ENCODE data around the gene ADAMTS15.

ADAMTS15 gene

GRCh38 chr11:130403967-130404366 lies 44.5 kb upstream of the ADAMTS15 start:
- no peak for DNase-seq (ENCODE audit: low read depth)
- H3K4me3 ChIP-seq (ENCODE audit: control insufficient read depth, low read depth, low read length) = no peak overlapping the region
- TF ChIP-seq CTCF (conservative IDR thresholded peaks at IDR 0.05; ENCODE audit: control insufficient read depth, insufficient read depth, low read depth, low read length) = no peak

GRCh38 chr11:130404727-130405126 lies 43.7 kb upstream of the ADAMTS15 start:
- no peak for TF ChIP-seq CTCF (conservative IDR thresholded peaks at IDR 0.05; ENCODE audit: control insufficient read depth, insufficient read depth, low read depth, low read length)
- no peak overlapping the region for H3K4me3 ChIP-seq (ENCODE audit: control insufficient read depth, low read depth, low read length)
- DNase-seq (ENCODE audit: low read depth) = peak; percentile 37

- no peak for DNase-seq (ENCODE audit: low read depth)
- no peak for TF ChIP-seq CTCF (conservative IDR thresholded peaks at IDR 0.05; ENCODE audit: control insufficient read depth, insufficient read depth, low read depth, low read length)
- H3K4me3 ChIP-seq (ENCODE audit: control insufficient read depth, low read depth, low read length) = no peak overlapping the region
Observed at GRCh38 chr11:130405428-130405827, 43.0 kb upstream of the ADAMTS15 start.

GRCh38 chr11:130407978-130408377 lies 40.5 kb upstream of the ADAMTS15 start:
- H3K4me3 ChIP-seq (ENCODE audit: control insufficient read depth, low read depth, low read length) = no peak overlapping the region
- peak; percentile 98 for DNase-seq (ENCODE audit: low read depth)
- no peak for TF ChIP-seq CTCF (conservative IDR thresholded peaks at IDR 0.05; ENCODE audit: control insufficient read depth, insufficient read depth, low read depth, low read length)

GRCh38 chr11:130408401-130408890 lies 40.0 kb upstream of the ADAMTS15 start:
- TF ChIP-seq CTCF (conservative IDR thresholded peaks at IDR 0.05; ENCODE audit: control insufficient read depth, insufficient read depth, low read depth, low read length) = no peak
- no peak for DNase-seq (ENCODE audit: low read depth)
- H3K4me3 ChIP-seq (ENCODE audit: control insufficient read depth, low read depth, low read length) = no peak overlapping the region

GRCh38 chr11:130408901-130409300 lies 39.5 kb upstream of the ADAMTS15 start:
- H3K4me3 ChIP-seq (ENCODE audit: control insufficient read depth, low read depth, low read length) = no peak overlapping the region
- no peak for DNase-seq (ENCODE audit: low read depth)
- TF ChIP-seq CTCF (conservative IDR thresholded peaks at IDR 0.05; ENCODE audit: control insufficient read depth, insufficient read depth, low read depth, low read length) = no peak

All from fibroblast of mammary gland (primary cell).